VCaP (cell line): ENCODE measurements around the gene ZNF836.

Experiments
- H3K27ac ChIP-seq: fragments of 450-650 bp; 2 replicates; pipeline ENCODE4 v1.5.1; 2017
- TF ChIP-seq, protein P1 (sequence below): fragments of 450-650 bp; conservative IDR thresholded peaks from 2 replicates; pipeline ENCODE4 v1.5.1; 2017; ENCODE audit warnings: mild to moderate bottlenecking, moderate library complexity

The ZNF836 gene

GRCh38 chr19:52172347-52172746 lies 926 bp upstream of the ZNF836 start:
- H3K27ac ChIP-seq = peak overlapping the region; percentile 80
- TF ChIP-seq, protein P1, sequence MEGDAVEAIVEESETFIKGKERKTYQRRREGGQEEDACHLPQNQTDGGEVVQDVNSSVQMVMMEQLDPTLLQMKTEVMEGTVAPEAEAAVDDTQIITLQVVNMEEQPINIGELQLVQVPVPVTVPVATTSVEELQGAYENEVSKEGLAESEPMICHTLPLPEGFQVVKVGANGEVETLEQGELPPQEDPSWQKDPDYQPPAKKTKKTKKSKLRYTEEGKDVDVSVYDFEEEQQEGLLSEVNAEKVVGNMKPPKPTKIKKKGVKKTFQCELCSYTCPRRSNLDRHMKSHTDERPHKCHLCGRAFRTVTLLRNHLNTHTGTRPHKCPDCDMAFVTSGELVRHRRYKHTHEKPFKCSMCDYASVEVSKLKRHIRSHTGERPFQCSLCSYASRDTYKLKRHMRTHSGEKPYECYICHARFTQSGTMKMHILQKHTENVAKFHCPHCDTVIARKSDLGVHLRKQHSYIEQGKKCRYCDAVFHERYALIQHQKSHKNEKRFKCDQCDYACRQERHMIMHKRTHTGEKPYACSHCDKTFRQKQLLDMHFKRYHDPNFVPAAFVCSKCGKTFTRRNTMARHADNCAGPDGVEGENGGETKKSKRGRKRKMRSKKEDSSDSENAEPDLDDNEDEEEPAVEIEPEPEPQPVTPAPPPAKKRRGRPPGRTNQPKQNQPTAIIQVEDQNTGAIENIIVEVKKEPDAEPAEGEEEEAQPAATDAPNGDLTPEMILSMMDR = no peak

GRCh38 chr19:52170863-52171320 lies 529 bp downstream of the ZNF836 start:
- peak overlapping the region; percentile 80 for H3K27ac ChIP-seq
- TF ChIP-seq, protein P1 = no peak

DNA sequence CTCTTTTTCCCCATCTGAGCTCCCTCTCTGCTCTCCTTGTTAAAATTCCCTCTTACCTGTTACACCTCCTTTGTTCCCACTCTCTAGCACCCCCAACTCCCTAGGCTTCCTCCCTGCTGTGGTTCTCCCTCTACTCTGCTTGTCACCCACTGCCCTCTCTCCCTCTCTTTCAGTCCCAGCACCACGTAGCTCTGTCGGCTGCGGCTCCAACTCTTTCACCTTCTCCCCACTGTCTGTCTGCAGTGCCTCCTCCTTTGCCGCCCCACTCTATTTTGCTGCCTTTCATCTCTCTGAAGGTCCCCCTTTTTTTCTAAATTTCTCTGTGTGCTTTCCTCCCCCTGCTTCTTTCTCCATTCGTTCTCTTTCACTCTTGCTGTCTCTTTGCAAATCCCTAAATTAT lies 1.1 kb downstream of the ZNF836 start:
- peak overlapping the region; percentile 80 for H3K27ac ChIP-seq
- TF ChIP-seq, protein P1 = no peak

DNA sequence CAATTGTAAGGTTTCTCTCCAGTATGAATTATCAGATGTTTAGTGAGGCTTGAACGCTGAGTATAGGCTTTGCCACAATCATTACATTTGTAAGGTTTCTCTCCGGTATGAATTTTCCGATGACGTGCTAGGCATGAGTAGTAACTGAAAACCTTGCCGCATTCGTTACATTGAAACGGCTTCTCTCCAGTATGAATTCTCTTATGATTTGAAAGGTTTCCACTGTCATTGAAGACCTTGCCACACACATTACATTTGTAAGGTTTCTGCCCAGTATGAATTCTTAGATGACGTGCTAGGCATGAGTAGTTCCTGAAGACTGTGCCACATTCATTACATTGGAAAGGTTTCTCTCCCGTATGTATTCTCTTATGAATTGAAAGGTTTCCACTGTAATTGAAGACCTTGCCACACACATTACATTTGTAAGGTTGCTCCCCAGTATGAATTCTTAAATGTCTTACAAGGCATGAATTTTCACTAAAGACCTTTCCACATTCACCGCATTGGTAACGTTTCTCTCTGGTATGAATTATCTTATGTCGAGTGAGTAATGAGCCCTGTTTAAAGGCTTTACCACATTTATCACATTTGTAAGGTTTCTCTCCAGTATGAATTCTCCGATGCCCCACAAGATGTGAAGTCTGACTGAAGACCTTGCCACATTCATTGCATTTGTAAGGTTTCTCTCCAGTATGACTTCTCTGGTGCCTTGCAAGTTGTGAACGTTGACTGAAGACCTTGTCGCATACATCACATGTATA lies 15.6 kb downstream of the ZNF836 start:
- TF ChIP-seq, protein P1 = no peak
- no peak overlapping the region for H3K27ac ChIP-seq

DNA sequence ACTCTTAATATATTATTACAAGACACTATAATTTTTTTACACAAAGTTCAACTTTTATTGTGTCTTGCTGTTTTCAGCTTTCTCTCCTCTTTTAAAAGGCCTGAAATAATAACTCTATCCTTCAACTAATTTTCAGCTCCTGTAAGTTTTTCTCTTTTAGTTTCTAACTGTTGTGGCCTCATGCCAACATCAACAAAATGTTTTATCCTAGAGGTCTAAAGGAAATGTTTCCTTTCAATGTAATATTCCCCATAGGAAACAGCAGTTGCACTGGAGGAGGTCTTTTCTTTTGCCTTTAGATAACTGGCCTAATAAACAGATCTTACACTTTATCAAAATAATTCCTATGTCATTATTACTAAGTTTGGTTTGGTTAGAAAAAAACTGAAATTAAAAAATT lies 23.2 kb downstream of the ZNF836 start:
- TF ChIP-seq, protein P1 = no peak

DNA sequence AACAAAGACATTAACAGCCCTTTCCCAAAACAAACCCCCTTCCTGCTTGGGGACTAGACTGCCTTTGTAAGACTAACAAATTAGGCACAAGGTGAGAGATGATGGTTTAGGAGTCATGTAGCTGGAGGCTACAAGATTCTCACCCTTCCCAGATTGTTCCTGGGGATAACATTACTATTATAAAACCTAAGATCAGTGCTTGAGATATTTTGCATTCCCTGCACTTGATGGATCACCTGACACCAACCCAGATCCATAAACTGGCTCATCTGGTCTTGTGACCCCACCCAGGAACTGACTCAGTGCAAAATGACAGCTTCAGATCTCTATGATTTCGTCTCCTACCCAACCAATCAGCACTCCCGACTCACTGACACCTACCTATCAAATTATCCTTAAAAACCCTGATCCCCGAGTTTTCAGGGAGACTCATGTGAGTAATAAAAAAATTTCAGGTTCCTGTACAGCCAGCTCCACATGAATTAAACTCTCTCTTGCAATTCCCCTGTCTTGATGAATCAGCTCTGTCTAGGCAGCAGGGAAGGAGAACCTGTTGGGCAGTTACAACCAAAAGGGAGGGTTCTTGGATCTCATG lies 29.3 kb downstream of the ZNF836 start:
- TF ChIP-seq, protein P1 = no peak
- peak overlapping the region; percentile 99 for H3K27ac ChIP-seq

More for the DNA sequence above, 23.2 kb downstream of the ZNF836 start:
- H3K27ac ChIP-seq = no peak overlapping the region

DNA sequence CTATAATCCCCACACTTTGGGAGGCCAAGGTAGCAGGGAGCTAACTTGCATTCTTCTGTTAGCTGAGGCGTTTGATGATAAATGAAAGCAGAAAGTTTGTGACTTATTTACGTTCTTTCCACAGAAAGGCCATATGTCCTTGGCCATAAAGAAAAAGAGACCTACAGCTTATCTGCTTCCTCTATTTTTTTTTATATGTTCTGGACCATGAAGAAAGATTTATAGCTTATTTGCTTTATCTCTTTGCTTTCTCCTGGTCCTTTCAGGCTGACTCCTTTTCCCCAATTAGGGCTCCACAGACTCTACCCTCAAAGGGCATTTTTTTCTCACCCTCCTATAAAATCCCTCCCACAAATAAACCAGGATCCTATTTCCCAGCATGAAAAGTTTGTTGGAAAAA lies 30.2 kb downstream of the ZNF836 start:
- peak overlapping the region; percentile 99 for H3K27ac ChIP-seq
- TF ChIP-seq, protein P1 = no peak
